ENCODE data around the gene PARP12. TPM values are rescaled to one million over a fixed set of nuclear protein-coding genes. Genes with fewer than 3 reads are reported as not detected.

The PARP12 gene
- total and polyA plus RNA-seq, 2 of the 13 experiments (the other 11 are each of a cell fraction or from before 2014, with no cell fraction given): 15.5 to 35.2 TPM

DNA sequence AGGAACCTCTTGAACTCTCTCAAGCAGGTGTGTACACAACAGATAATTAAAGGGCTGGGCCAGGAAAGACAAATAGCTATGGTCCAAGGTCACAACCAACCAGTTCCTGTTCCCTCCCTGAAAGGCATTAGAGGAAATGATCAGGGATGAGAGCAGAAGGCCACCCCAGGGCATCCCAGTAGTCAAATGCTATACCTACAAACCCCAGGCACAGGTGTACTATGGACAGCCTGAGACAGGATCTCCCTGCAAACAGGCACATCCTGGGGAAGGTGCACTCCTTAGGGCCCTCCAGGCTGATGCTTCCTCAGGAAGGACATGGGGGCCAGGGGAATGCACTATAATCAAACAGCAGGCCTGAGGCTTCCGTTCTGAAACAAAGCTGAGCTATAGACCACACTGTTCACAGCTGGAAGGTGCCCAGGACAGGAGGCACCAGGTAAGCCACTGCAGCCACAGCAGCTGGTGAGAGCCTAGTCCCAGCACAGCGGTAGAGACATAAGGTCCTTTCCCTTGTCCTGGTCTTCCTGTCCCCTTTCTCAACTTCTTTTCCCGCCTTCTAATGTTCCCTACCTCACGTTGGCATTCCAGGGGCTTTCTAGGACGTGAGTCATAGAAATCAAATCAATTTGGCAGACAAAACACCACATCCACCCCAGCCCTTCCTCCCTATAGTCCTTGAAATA is 13.3 kb downstream of the PARP12 start (continued):
- TF ChIP-seq ZNF75D (CRISPR knock-in tag; IDR thresholded peaks at IDR 0.05; ENCODE audit: borderline replicate concordance): no peak
- TF ChIP-seq, protein P1, sequence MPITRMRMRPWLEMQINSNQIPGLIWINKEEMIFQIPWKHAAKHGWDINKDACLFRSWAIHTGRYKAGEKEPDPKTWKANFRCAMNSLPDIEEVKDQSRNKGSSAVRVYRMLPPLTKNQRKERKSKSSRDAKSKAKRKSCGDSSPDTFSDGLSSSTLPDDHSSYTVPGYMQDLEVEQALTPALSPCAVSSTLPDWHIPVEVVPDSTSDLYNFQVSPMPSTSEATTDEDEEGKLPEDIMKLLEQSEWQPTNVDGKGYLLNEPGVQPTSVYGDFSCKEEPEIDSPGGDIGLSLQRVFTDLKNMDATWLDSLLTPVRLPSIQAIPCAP (CRISPR knock-in tag; IDR thresholded peaks at IDR 0.05; ENCODE audit: low read depth): 0 out of 2 replicates have a peak, but pooled peaks have one; percentile 65
- peak; percentile 87 for TF ChIP-seq MEF2D (CRISPR knock-in tag; IDR thresholded peaks at IDR 0.05)
- no peak for TF ChIP-seq GABPA (IDR thresholded peaks at IDR 0.05; ENCODE audit: low read depth, low read length)
- TF ChIP-seq GABPA (CRISPR knock-in tag; IDR thresholded peaks at IDR 0.05; ENCODE audit: low read depth): peak; percentile 78
- TF ChIP-seq GATAD1 (CRISPR knock-in tag; IDR thresholded peaks at IDR 0.05): peak; percentile 66
- TF ChIP-seq ZNF484 (CRISPR knock-in tag; IDR thresholded peaks at IDR 0.05; ENCODE audit: borderline replicate concordance, low read depth): no peak
- TF ChIP-seq ZSCAN12 (CRISPR knock-in tag; IDR thresholded peaks at IDR 0.05): no peak
- peak; percentile 96 for TF ChIP-seq TARDBP (CRISPR knock-in tag; IDR thresholded peaks at IDR 0.05)
- 0 out of 2 replicates have a peak, but pooled peaks have one; percentile 41 for TF ChIP-seq FOXP1 (IDR thresholded peaks at IDR 0.05)
- TF ChIP-seq FOXP1 (CRISPR knock-in tag; IDR thresholded peaks at IDR 0.05): peak; percentile 94
- TF ChIP-seq KDM6A (CRISPR knock-in tag; IDR thresholded peaks at IDR 0.05; ENCODE audit: low read depth): peak; percentile 90
- TF ChIP-seq, protein P2, sequence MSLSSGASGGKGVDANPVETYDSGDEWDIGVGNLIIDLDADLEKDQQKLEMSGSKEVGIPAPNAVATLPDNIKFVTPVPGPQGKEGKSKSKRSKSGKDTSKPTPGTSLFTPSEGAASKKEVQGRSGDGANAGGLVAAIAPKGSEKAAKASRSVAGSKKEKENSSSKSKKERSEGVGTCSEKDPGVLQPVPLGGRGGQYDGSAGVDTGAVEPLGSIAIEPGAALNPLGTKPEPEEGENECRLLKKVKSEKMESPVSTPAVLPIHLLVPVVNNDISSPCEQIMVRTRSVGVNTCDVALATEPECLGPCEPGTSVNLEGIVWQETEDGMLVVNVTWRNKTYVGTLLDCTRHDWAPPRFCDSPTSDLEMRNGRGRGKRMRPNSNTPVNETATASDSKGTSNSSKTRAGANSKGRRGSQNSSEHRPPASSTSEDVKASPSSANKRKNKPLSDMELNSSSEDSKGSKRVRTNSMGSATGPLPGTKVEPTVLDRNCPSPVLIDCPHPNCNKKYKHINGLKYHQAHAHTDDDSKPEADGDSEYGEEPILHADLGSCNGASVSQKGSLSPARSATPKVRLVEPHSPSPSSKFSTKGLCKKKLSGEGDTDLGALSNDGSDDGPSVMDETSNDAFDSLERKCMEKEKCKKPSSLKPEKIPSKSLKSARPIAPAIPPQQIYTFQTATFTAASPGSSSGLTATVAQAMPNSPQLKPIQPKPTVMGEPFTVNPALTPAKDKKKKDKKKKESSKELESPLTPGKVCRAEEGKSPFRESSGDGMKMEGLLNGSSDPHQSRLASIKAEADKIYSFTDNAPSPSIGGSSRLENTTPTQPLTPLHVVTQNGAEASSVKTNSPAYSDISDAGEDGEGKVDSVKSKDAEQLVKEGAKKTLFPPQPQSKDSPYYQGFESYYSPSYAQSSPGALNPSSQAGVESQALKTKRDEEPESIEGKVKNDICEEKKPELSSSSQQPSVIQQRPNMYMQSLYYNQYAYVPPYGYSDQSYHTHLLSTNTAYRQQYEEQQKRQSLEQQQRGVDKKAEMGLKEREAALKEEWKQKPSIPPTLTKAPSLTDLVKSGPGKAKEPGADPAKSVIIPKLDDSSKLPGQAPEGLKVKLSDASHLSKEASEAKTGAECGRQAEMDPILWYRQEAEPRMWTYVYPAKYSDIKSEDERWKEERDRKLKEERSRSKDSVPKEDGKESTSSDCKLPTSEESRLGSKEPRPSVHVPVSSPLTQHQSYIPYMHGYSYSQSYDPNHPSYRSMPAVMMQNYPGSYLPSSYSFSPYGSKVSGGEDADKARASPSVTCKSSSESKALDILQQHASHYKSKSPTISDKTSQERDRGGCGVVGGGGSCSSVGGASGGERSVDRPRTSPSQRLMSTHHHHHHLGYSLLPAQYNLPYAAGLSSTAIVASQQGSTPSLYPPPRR (CRISPR knock-in tag; IDR thresholded peaks at IDR 0.05; ENCODE audit: borderline replicate concordance): peak; percentile 98
- TF ChIP-seq SUZ12 (IDR thresholded peaks at IDR 0.05; ENCODE audit: low read depth, low read length): no peak
- TF ChIP-seq ARNT (IDR thresholded peaks at IDR 0.05): no peak
- TF ChIP-seq TCF7L2 (IDR thresholded peaks at IDR 0.05; ENCODE audit: low read depth, low read length): no peak
- TF ChIP-seq, protein P3, sequence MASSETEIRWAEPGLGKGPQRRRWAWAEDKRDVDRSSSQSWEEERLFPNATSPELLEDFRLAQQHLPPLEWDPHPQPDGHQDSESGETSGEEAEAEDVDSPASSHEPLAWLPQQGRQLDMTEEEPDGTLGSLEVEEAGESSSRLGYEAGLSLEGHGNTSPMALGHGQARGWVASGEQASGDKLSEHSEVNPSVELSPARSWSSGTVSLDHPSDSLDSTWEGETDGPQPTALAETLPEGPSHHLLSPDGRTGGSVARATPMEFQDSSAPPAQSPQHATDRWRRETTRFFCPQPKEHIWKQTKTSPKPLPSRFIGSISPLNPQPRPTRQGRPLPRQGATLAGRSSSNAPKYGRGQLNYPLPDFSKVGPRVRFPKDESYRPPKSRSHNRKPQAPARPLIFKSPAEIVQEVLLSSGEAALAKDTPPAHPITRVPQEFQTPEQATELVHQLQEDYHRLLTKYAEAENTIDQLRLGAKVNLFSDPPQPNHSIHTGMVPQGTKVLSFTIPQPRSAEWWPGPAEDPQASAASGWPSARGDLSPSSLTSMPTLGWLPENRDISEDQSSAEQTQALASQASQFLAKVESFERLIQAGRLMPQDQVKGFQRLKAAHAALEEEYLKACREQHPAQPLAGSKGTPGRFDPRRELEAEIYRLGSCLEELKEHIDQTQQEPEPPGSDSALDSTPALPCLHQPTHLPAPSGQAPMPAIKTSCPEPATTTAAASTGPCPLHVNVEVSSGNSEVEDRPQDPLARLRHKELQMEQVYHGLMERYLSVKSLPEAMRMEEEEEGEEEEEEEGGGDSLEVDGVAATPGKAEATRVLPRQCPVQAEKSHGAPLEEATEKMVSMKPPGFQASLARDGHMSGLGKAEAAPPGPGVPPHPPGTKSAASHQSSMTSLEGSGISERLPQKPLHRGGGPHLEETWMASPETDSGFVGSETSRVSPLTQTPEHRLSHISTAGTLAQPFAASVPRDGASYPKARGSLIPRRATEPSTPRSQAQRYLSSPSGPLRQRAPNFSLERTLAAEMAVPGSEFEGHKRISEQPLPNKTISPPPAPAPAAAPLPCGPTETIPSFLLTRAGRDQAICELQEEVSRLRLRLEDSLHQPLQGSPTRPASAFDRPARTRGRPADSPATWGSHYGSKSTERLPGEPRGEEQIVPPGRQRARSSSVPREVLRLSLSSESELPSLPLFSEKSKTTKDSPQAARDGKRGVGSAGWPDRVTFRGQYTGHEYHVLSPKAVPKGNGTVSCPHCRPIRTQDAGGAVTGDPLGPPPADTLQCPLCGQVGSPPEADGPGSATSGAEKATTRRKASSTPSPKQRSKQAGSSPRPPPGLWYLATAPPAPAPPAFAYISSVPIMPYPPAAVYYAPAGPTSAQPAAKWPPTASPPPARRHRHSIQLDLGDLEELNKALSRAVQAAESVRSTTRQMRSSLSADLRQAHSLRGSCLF (CRISPR knock-in tag; IDR thresholded peaks at IDR 0.05; ENCODE audit: borderline replicate concordance): no peak
- TF ChIP-seq ZNF589 (CRISPR knock-in tag; conservative IDR thresholded peaks at IDR 0.05): no peak
- no peak for TF ChIP-seq SP2 (CRISPR knock-in tag; IDR thresholded peaks at IDR 0.05)
- TF ChIP-seq, protein P4, sequence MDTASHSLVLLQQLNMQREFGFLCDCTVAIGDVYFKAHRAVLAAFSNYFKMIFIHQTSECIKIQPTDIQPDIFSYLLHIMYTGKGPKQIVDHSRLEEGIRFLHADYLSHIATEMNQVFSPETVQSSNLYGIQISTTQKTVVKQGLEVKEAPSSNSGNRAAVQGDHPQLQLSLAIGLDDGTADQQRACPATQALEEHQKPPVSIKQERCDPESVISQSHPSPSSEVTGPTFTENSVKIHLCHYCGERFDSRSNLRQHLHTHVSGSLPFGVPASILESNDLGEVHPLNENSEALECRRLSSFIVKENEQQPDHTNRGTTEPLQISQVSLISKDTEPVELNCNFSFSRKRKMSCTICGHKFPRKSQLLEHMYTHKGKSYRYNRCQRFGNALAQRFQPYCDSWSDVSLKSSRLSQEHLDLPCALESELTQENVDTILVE (CRISPR knock-in tag; IDR thresholded peaks at IDR 0.05): peak; percentile 35; the same call in 1 of the 2 replicates
